ENCODE data around the gene ADGRA1.
"Not testable (repeated sequence)": the region's sequence is repeated elsewhere in the genome, so short reads cannot be mapped to it uniquely, and the experiment has no call there.

ADGRA1 gene

GRCh38 chr10:133137486-133138145, 49.9 kb downstream of the ADGRA1 start:
- not testable (repeated sequence) for DNase-seq (ENCODE audit: extremely low spot score, insufficient read length, low read depth); FAIRE-seq

GRCh38 chr10:133139551-133140065, 51.9 kb downstream of the ADGRA1 start:
- FAIRE-seq (no peak), DNase-seq (ENCODE audit: extremely low spot score, insufficient read length, low read depth) (no peak)

DNA sequence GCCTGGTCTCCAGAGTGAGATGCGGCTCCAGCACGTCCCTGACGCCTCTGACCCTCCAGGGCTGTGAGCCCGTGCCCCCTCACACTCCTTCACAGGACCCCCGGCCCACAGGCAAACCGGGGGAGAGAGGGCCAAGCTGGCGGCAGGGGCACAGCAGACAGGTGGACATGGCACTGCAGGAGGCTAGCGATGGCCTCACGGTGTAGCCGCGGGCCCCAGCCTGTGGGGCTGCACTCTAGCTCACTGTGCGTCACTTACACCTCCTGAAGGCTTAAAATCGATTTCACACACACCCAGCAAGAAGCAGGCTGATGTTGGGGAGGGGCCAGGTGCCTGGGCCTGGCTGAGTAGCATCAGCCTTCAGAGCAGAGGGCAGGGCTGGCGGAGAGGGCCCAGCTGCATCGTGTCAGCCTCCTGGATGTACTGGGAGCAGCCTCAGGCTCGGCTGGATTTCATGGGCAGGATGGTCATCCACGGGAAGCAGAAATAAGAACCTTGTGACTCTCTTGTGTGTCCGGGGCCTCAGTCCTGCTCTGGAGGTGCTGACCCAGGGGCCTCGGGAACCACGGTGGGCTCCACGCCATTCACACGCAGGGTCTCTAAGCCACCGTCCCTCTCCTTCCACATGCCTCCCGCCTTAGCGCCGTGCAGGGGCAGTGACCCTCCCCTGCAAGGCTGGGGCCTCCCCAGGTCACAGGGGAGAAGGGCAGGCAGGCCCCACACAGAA, 52.9 kb downstream of the ADGRA1 start:
- no peak for FAIRE-seq
- DNase-seq (ENCODE audit: extremely low spot score, insufficient read length, low read depth) = no peak

DNA sequence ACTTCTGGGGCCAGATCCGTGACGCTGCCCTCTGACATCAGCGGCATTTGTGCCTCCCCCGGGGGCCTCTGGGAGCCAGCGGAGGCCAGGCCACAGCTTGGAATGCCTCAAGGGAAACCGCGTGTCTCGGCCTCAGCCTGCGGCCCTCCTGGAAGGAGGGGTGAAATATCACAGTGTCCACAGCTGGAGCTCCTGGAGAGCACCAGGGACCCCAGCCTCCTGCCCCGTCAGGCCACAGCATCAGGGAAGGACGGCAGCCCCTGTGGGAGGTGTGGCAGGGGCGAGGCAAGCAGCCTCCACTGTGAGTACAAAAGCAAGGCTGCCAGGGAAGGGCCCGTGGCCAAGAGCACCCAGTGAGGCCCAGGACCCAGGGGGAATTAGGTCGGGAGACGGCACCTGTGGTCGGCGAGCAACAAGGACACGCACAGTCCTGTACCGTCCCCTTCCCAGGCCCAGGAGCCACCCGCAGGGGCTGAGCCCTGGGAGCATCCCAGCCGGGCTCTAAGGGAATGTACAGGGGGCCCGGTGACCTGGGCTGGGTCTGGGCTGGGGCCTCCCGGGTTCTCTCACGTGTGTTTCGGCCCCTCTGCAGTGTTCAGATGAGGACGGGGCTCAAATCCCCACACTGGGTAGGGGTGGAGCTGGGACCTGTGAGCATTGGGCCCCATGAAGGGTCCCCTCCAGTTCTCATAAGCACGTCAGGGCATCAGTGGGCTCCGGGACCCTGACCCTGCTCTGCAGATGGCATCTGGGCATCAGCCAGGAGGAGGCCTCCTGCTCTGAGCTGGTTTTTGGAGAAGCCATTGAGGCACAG, 53.6 kb downstream of the ADGRA1 start:
- FAIRE-seq (no peak), DNase-seq (ENCODE audit: extremely low spot score, insufficient read length, low read depth) (no peak)

GRCh38 chr10:133141958-133142340, 54.2 kb downstream of the ADGRA1 start:
- FAIRE-seq = no peak

GRCh38 chr10:133142523-133143199, 54.9 kb downstream of the ADGRA1 start:
- FAIRE-seq (no peak), DNase-seq (ENCODE audit: extremely low spot score, insufficient read length, low read depth) (no peak)

More at GRCh38 chr10:133141958-133142340, 54.2 kb downstream of the ADGRA1 start:
- DNase-seq (ENCODE audit: extremely low spot score, insufficient read length, low read depth) = no peak

DNA sequence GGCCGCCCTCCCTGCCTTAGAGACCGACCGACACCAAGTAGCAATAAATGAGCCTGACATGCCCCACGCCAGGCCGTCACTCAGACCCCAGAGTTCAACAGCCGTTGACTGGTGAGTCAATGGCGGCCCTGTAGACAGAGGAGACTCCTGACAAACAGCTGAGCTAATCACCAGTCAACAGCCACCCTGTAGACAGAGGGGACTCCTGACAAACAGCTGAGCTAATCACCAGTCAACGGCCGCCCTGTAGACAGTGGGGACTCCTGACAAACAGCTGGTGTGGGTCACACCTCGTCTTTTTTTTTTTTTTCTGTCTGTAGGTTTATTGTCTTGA, 55.4 kb downstream of the ADGRA1 start:
- DNase-seq (ENCODE audit: extremely low spot score, insufficient read length, low read depth) (no peak), FAIRE-seq (no peak)

GRCh38 chr10:133143546-133143945, 55.8 kb downstream of the ADGRA1 start:
- no peak for FAIRE-seq
- DNase-seq (ENCODE audit: extremely low spot score, insufficient read length, low read depth) = no peak

- no peak for FAIRE-seq
- DNase-seq (ENCODE audit: extremely low spot score, insufficient read length, low read depth) = no peak
Measured at GRCh38 chr10:133144771-133145170, 57.0 kb downstream of the ADGRA1 start.

DNA sequence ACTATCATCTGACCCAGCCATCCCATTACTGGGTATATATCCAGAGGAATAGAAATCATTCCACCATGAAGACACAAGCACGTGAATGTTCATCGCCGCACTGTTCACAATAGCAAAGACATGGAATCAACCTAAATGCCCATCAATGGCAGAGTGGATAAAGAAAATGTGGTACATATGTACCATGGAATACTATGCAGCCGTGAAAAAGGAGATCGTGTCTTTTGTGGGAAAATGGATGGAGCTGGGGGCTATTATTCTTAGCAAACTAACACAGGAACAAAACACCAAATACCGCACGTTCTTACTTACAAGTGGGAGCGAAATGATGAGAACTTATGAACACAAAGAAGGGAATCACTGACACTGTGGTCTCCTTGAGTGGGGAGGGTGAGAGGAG, 62.5 kb downstream of the ADGRA1 start:
- FAIRE-seq (no peak), DNase-seq (ENCODE audit: extremely low spot score, insufficient read length, low read depth) (no peak)

DNA sequence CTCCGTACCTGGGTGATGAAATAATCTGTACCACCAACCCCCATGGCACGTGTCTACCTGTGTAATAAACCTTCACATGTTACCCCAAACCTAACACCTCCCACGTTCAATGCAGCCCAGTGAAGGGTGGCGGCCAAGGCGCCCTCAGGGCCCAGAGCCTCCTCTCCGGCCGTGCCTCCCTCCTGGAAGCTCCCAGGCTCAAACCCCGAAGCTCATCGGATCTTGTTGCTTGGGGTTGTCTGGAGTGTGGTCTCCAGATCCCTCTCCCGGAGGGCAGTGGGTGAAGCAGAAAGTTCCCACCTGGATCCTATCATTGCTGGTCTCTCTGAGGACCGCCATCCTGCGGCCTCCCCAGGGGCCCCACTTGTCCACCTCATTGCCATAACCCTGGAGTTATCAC, 62.9 kb downstream of the ADGRA1 start:
- no peak for FAIRE-seq

DNA sequence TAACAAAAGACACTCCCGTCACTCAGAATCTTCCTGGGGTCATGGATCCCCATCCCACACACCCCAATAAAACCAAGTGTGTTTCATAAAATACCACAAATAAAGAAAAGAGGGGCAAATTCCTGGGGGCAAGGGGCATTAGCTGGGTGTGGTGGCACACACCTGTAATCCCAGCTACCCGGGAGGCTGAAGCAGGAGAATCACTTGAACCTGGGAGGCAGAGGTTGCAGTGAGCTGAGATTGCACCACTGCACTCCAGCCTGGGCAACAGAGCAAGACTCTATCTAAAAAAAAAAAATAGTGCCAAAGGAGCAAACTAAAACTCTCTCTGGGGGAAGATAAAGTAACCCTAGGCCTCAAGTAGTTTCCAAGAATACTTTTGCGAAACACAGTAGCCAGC, 63.3 kb downstream of the ADGRA1 start:
- not testable (repeated sequence) for FAIRE-seq; DNase-seq (ENCODE audit: extremely low spot score, insufficient read length, low read depth)

More for the DNA sequence above, 62.9 kb downstream of the ADGRA1 start:
- no peak for DNase-seq (ENCODE audit: extremely low spot score, insufficient read length, low read depth)

GRCh38 chr10:133151543-133151972, 63.8 kb downstream of the ADGRA1 start:
- FAIRE-seq (no peak), DNase-seq (ENCODE audit: extremely low spot score, insufficient read length, low read depth) (no peak)

DNA sequence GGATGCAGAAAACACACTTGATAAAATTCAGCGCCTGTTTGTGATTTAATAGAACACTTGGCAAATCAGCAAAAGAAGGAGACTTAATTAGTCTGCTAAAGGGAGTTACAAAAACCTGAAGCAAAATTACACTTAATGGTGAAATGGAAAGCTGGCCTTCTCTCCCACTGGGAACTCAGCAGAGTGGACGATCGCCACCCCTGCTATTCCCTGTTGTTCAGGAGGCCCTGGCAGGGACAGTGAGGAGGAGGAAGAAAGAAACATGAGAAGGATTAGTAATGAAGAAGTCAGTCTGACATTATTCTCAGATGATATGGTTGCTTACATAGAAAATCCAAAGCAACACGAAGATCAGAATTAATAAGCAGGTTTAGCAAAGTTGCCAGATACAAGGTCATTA, 66.7 kb downstream of the ADGRA1 start:
- FAIRE-seq = no peak
- DNase-seq (ENCODE audit: extremely low spot score, insufficient read length, low read depth) = no peak

- DNase-seq (ENCODE audit: extremely low spot score, insufficient read length, low read depth) = no peak
- FAIRE-seq = no peak
Measured at GRCh38 chr10:133154996-133155778, 67.5 kb downstream of the ADGRA1 start.

DNA sequence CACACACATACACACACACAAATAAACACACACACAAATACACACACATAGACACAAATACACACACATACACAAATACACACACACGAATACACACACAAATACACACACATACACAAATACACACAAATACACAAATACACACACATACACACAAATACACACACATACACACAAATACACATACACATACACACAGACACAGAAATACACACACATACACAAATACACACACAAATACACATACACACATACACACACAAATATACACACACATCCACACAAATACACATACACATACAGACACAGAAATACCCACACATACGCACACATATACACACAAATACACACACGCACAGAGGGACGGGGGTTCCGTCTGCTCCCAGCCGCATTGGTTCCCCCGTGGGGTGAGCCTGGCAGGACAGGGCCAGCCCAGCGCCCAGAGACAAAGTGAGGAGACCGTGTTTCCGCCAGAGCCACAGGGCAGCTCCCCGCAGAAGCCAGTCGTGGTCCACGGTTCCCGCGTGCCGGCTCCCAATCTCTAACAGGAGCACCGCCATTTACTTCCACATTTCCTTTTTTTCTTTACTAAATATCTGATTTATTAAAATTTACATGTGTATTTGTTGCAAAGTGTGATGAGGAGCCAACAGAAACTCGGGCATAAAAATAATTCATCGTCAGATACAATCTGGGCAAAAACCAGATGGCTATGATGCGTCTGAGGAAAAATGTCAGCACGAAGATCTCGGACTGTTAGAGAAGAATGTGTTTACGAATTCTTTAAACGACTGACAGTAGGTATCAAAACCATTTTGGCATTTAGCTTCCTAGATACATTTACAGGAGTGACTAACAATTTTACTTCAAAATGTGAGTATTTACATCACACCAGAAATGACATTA, 69.2 kb downstream of the ADGRA1 start:
- no peak for DNase-seq (ENCODE audit: extremely low spot score, insufficient read length, low read depth)
- no peak for FAIRE-seq

GRCh38 chr10:133157662-133158436, 70.1 kb downstream of the ADGRA1 start:
- no peak for DNase-seq (ENCODE audit: extremely low spot score, insufficient read length, low read depth)
- no peak for FAIRE-seq

GRCh38 chr10:133158437-133158755, 70.7 kb downstream of the ADGRA1 start:
- FAIRE-seq (no peak), DNase-seq (ENCODE audit: extremely low spot score, insufficient read length, low read depth) (no peak)
